Ascending aorta (tissue), 2 donors: ENCODE data around the gene RCAN2. TPM values are rescaled to one million over a fixed set of nuclear protein-coding genes. Genes with fewer than 3 reads are reported as not detected.

Experiments
- DNase-seq, 2 donors: peaks; one replicate each; pipeline ENCODE4 v3.0.0-alpha.2; 2019; ENCODE audit warnings: low spot score in 2 of 2
- H3K27ac ChIP-seq, 2 donors: fragments of 200-600 bp; sonication (generic); one replicate each; pipeline ENCODE4 v1.5.1; 2016 to 2017; ENCODE audit warnings: mild to moderate bottlenecking in 1 of 2
- H3K27me3 ChIP-seq: fragments of 200-600 bp; sonication (generic); one replicate; pipeline ENCODE4 v1.5.1; 2017
- H3K36me3 ChIP-seq, 2 donors: fragments of 200-600 bp; sonication (generic); one replicate each; pipeline ENCODE4 v1.5.1; 2016
- H3K4me1 ChIP-seq, 2 donors: fragments of 200-600 bp; sonication (generic); one replicate each; pipeline ENCODE4 v1.5.1; 2016 to 2017; ENCODE audit warnings: mild to moderate bottlenecking in 1 of 2
- H3K4me3 ChIP-seq, 2 donors: fragments of 200-600 bp; sonication (generic); one replicate each; pipeline ENCODE4 v1.5.1; 2016 to 2017; ENCODE audit warnings: mild to moderate bottlenecking in 1 of 2
- H3K9me3 ChIP-seq, 2 donors: fragments of 200-600 bp; sonication (generic); one replicate each; pipeline ENCODE4 v1.5.1; 2016
- CTCF ChIP-seq, 3 experiments: fragments of 200-600 bp in 2 of 3; fragments of 450-650 bp in 1 of 3; sonication (generic) in 2 of 3; IDR thresholded peaks; one replicate each; pipeline ENCODE4 v1.5.1; 2016 to 2019; ENCODE audit warnings: antibody characterized with exemption in 3 of 3, mild to moderate bottlenecking in 1 of 3, moderate library complexity in 1 of 3
- intact Hi-C: fragments of 100-400 bp; cut with DNase I; formaldehyde crosslinking; loops from one replicate; pipeline ENCODE4 v1.15.1; 2023
- total RNA-seq: library from RNA; depleted of rRNA; stranded (reverse); fragments of >200 nt; gene quantifications from one replicate; pipeline ENCODE4 v1.1.0, GENCODE V29; 2016

The RCAN2 gene
- total RNA-seq, 1 donor from 2014 or later: 83.4 TPM

- H3K36me3 ChIP-seq: peaks cover 0 to 5% of the 10 kb centered on the region in 2 donors
- no peak overlapping the region for H3K27ac ChIP-seq
- H3K9me3 ChIP-seq: no peaks in the 10 kb centered on the region
- peaks cover 0 to 4% of the 10 kb centered on the region in 2 donors for H3K4me1 ChIP-seq
- H3K4me3 ChIP-seq: no peak overlapping the region
- intact Hi-C loops: no loop called here
- no peak for TF ChIP-seq CTCF (IDR thresholded peaks at IDR 0.05)
- no peak for DNase-seq
- H3K27me3 ChIP-seq: no peaks in the 10 kb centered on the region
Observed at GRCh38 chr6:46306431-46306830, 184.8 kb downstream of the RCAN2 start.

GRCh38 chr6:46305833-46306232, 185.4 kb downstream of the RCAN2 start:
- Histone ChIP-seq H3K27ac (no peak overlapping the region), H3K36me3 (peaks cover 0 to 5% of the 10 kb centered on the region in 2 donors), H3K4me1 (peaks cover 0 to 4% of the 10 kb centered on the region in 2 donors), H3K4me3 (no peak overlapping the region), H3K9me3 (no peaks in the 10 kb centered on the region), H3K27me3 (no peaks in the 10 kb centered on the region)
- DNase-seq: no peak
- intact Hi-C loops: no loop called here
- TF ChIP-seq CTCF (IDR thresholded peaks at IDR 0.05): no peak

- Histone ChIP-seq H3K36me3 (peaks cover 0 to 5% of the 10 kb centered on the region in 2 donors), H3K4me1 (no peaks in the 10 kb centered on the region), H3K27ac (no peak overlapping the region), H3K27me3 (no peaks in the 10 kb centered on the region), H3K9me3 (no peaks in the 10 kb centered on the region), H3K4me3 (no peak overlapping the region)
- no peak for TF ChIP-seq CTCF (IDR thresholded peaks at IDR 0.05)
- intact Hi-C loops: no loop called here
- DNase-seq: no peak
Observed at GRCh38 chr6:46305236-46305635, 186.0 kb downstream of the RCAN2 start.

GRCh38 chr6:46302816-46303215, 188.4 kb downstream of the RCAN2 start:
- no peak for TF ChIP-seq CTCF (IDR thresholded peaks at IDR 0.05)
- Histone ChIP-seq H3K4me3 (no peak overlapping the region), H3K27me3 (no peaks in the 10 kb centered on the region), H3K9me3 (no peaks in the 10 kb centered on the region), H3K4me1 (no peaks in the 10 kb centered on the region), H3K36me3 (peaks cover 0 to 5% of the 10 kb centered on the region in 2 donors), H3K27ac (no peak overlapping the region)
- DNase-seq: no peak
- intact Hi-C loops: no loop called here

- Histone ChIP-seq H3K27ac (no peak overlapping the region), H3K9me3 (no peaks in the 10 kb centered on the region), H3K27me3 (no peaks in the 10 kb centered on the region), H3K4me1 (no peaks in the 10 kb centered on the region), H3K36me3 (no peaks in the 10 kb centered on the region), H3K4me3 (no peak overlapping the region)
- no peak for DNase-seq
- no peak for TF ChIP-seq CTCF (IDR thresholded peaks at IDR 0.05)
- intact Hi-C loops: no loop called here
Observed at GRCh38 chr6:46302176-46302575, 189.1 kb downstream of the RCAN2 start.

GRCh38 chr6:46299253-46299652, 192.0 kb downstream of the RCAN2 start:
- no peaks in the 10 kb centered on the region for H3K4me1 ChIP-seq
- TF ChIP-seq CTCF (IDR thresholded peaks at IDR 0.05): no peak
- H3K27me3 ChIP-seq: no peaks in the 10 kb centered on the region
- no peaks in the 10 kb centered on the region for H3K36me3 ChIP-seq
- H3K9me3 ChIP-seq: no peaks in the 10 kb centered on the region
- no peak overlapping the region for H3K4me3 ChIP-seq
- no peak overlapping the region for H3K27ac ChIP-seq
- intact Hi-C loops: no loop called here
- no peak for DNase-seq
